ENCODE results near the gene KIAA1217.
"Not testable (repeated sequence)": the region's sequence is repeated elsewhere in the genome, so short reads cannot be mapped to it uniquely, and the experiment has no call there.

The KIAA1217 gene

GRCh38 chr10:24349379-24350001, 140.6 kb downstream of the KIAA1217 start:
- no peak for TF ChIP-seq EZH2phosphoT487 (IDR thresholded peaks at IDR 0.05; ENCODE audit: borderline replicate concordance)
- TF ChIP-seq, protein P1, sequence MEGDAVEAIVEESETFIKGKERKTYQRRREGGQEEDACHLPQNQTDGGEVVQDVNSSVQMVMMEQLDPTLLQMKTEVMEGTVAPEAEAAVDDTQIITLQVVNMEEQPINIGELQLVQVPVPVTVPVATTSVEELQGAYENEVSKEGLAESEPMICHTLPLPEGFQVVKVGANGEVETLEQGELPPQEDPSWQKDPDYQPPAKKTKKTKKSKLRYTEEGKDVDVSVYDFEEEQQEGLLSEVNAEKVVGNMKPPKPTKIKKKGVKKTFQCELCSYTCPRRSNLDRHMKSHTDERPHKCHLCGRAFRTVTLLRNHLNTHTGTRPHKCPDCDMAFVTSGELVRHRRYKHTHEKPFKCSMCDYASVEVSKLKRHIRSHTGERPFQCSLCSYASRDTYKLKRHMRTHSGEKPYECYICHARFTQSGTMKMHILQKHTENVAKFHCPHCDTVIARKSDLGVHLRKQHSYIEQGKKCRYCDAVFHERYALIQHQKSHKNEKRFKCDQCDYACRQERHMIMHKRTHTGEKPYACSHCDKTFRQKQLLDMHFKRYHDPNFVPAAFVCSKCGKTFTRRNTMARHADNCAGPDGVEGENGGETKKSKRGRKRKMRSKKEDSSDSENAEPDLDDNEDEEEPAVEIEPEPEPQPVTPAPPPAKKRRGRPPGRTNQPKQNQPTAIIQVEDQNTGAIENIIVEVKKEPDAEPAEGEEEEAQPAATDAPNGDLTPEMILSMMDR (conservative IDR thresholded peaks at IDR 0.05; ENCODE audit: low read length): no peak
- peak overlapping the region; percentile 59 for H3K4me3 ChIP-seq (ENCODE audit: low read length, poor library complexity, severe bottlenecking)
- H3F3A ChIP-seq (ENCODE audit: low read depth): peaks cover 20% of the 10 kb centered on the region; the same call in 1 of the 2 replicates

GRCh38 chr10:24350070-24350921, 141.4 kb downstream of the KIAA1217 start:
- peak overlapping the region; percentile 59 for H3K4me3 ChIP-seq (ENCODE audit: low read length, poor library complexity, severe bottlenecking)
- H3K9ac ChIP-seq (ENCODE audit: low read depth, low read length, poor library complexity, severe bottlenecking): peak overlapping the region; percentile 68
- peak overlapping the region; percentile 78 for H3K4me2 ChIP-seq (ENCODE audit: low read depth, low read length, poor library complexity, severe bottlenecking)
- peaks cover 20% of the 10 kb centered on the region; the same call in 1 of the 2 replicates for H3F3A ChIP-seq (ENCODE audit: low read depth)
- peak overlapping the region; percentile 61 for H2AFZ ChIP-seq (ENCODE audit: low read length)
- H3K9me2 ChIP-seq (replicated peaks; ENCODE audit: low read depth, low read length): no peaks in the 10 kb centered on the region
- no peaks in the 10 kb centered on the region for H4K20me1 ChIP-seq (ENCODE audit: insufficient read depth, low read length, poor library complexity, severe bottlenecking)
- no peak for TF ChIP-seq EZH2phosphoT487 (IDR thresholded peaks at IDR 0.05; ENCODE audit: borderline replicate concordance)
- TF ChIP-seq, protein P1 (conservative IDR thresholded peaks at IDR 0.05; ENCODE audit: low read length): no peak
- no peaks in the 10 kb centered on the region for H3K9me3 ChIP-seq (ENCODE audit: insufficient read depth, low read depth, low read length)
- H3K36me3 ChIP-seq (ENCODE audit: insufficient read depth, low read length): no peaks in the 10 kb centered on the region
- no peaks in the 10 kb centered on the region for H3K27me3 ChIP-seq (ENCODE audit: insufficient read depth, low read length, poor library complexity, severe bottlenecking)
- H3K79me2 ChIP-seq (ENCODE audit: insufficient read depth, low read length): no peaks in the 10 kb centered on the region
- peaks cover 75% of the 10 kb centered on the region for H3K4me1 ChIP-seq (ENCODE audit: insufficient read depth, low read length, poor library complexity, severe bottlenecking)

More at GRCh38 chr10:24349379-24350001, 140.6 kb downstream of the KIAA1217 start:
- no peaks in the 10 kb centered on the region for H3K36me3 ChIP-seq (ENCODE audit: insufficient read depth, low read length)
- no peaks in the 10 kb centered on the region for H4K20me1 ChIP-seq (ENCODE audit: insufficient read depth, low read length, poor library complexity, severe bottlenecking)
- H3K9me3 ChIP-seq (ENCODE audit: insufficient read depth, low read depth, low read length): no peaks in the 10 kb centered on the region
- H3K27me3 ChIP-seq (ENCODE audit: insufficient read depth, low read length, poor library complexity, severe bottlenecking): no peaks in the 10 kb centered on the region
- H3K79me2 ChIP-seq (ENCODE audit: insufficient read depth, low read length): no peaks in the 10 kb centered on the region
- H3K4me1 ChIP-seq (ENCODE audit: insufficient read depth, low read length, poor library complexity, severe bottlenecking): peaks cover 83% of the 10 kb centered on the region
- H2AFZ ChIP-seq (ENCODE audit: low read length): 0 out of 2 replicates have a peak overlapping the region, but pooled peaks have one; percentile 61
- H3K9me2 ChIP-seq (replicated peaks; ENCODE audit: low read depth, low read length): no peaks in the 10 kb centered on the region
- H3K4me2 ChIP-seq (ENCODE audit: low read depth, low read length, poor library complexity, severe bottlenecking): peak overlapping the region; percentile 78
- H3K9ac ChIP-seq (ENCODE audit: low read depth, low read length, poor library complexity, severe bottlenecking): peak overlapping the region; percentile 68

- Histone ChIP-seq H3F3A (ENCODE audit: low read depth) (peaks cover 20% of the 10 kb centered on the region; the same call in 1 of the 2 replicates), H3K9ac (ENCODE audit: low read depth, low read length, poor library complexity, severe bottlenecking) (peak overlapping the region; percentile 68), H3K4me2 (ENCODE audit: low read depth, low read length, poor library complexity, severe bottlenecking) (peak overlapping the region; percentile 78), H3K4me3 (ENCODE audit: low read length, poor library complexity, severe bottlenecking) (peak overlapping the region; percentile 59), H3K4me1 (ENCODE audit: insufficient read depth, low read length, poor library complexity, severe bottlenecking) (peaks cover 69% of the 10 kb centered on the region)
- not testable (repeated sequence) for H4K20me1 ChIP-seq (ENCODE audit: insufficient read depth, low read length, poor library complexity, severe bottlenecking); H3K9me3 ChIP-seq (ENCODE audit: insufficient read depth, low read depth, low read length); H2AFZ ChIP-seq (ENCODE audit: low read length); H3K27me3 ChIP-seq (ENCODE audit: insufficient read depth, low read length, poor library complexity, severe bottlenecking); H3K9me2 ChIP-seq (replicated peaks; ENCODE audit: low read depth, low read length); H3K36me3 ChIP-seq (ENCODE audit: insufficient read depth, low read length); H3K79me2 ChIP-seq (ENCODE audit: insufficient read depth, low read length)
Observed at GRCh38 chr10:24350922-24351225, 141.9 kb downstream of the KIAA1217 start.
